Right lobe of liver (tissue), 6 donors: ENCODE measurements around the gene DUSP2. TPM values are rescaled to one million over a fixed set of nuclear protein-coding genes. Genes with fewer than 3 reads are reported as not detected.
"Not testable (repeated sequence)": the region's sequence is repeated elsewhere in the genome, so short reads cannot be mapped to it uniquely, and the experiment has no call there.

Source experiments
- ATAC-seq, 4 donors: fragments of 200-7000 bp; cut with Tn5 transposase; one replicate each; pipeline ENCODE4 v1.9.1; 2020; ENCODE audit warnings: mild to moderate bottlenecking in 4 of 4, moderate library complexity in 4 of 4
- DNase-seq, 3 donors: peaks; one replicate each; pipeline ENCODE4 v3.0.0-alpha.2; 2020
- H3K27ac ChIP-seq, 3 donors: fragments of 200-600 bp; one replicate each; pipeline ENCODE4 v1.8.0; 2022
- H3K27me3 ChIP-seq, 2 donors: fragments of 200-600 bp; one replicate each; pipeline ENCODE4 v1.8.0; 2022
- H3K36me3 ChIP-seq, 4 donors: fragments of 200-600 bp; sonication (generic) in 1 of 4; one replicate each; pipeline versions ENCODE4 v1.5.1 to v1.8.0; 2017 to 2022; ENCODE audit warnings: control low read depth in 1 of 4
- H3K4me1 ChIP-seq, 4 donors: fragments of 200-600 bp; sonication (generic) in 1 of 4; one replicate each; pipeline versions ENCODE4 v1.5.1 to v1.8.0; 2017 to 2022; ENCODE audit warnings: control low read depth in 1 of 4
- H3K4me3 ChIP-seq, 3 donors: fragments of 200-600 bp; one replicate each; pipeline ENCODE4 v1.8.0; 2022
- H3K9me3 ChIP-seq, 4 donors: fragments of 200-600 bp; sonication (generic) in 1 of 4; one replicate each; pipeline versions ENCODE4 v1.5.1 to v1.8.0; 2017 to 2022; ENCODE audit warnings: control low read depth in 1 of 4
- CTCF ChIP-seq, 4 donors: fragments of 200-600 bp in 3 of 4; fragments of 450-650 bp in 1 of 4; IDR thresholded peaks; one replicate each; pipeline versions ENCODE4 v1.5.1 to v1.8.0; 2016 to 2022; ENCODE audit warnings: antibody characterized with exemption in 4 of 4, mild to moderate bottlenecking in 2 of 4
- POLR2A ChIP-seq: fragments of 450-650 bp; IDR thresholded peaks from one replicate; pipeline ENCODE4 v1.6.1; 2017; ENCODE audit warnings: antibody characterized with exemption, mild to moderate bottlenecking
- WGBS: methylation state at CpG from one replicate; pipeline ENCODE4 v1.1.6; 2018; ENCODE audit warnings: low coverage, low lambda C conversion rate; ENCODE audit not compliant: insufficient coverage; ENCODE audit errors: missing lambda C conversion rate; 5-methylcytosine and 5-hydroxymethylcytosine counted together
- intact Hi-C, 2 donors: fragments of 100-400 bp; cut with DNase I; formaldehyde crosslinking; loops; one replicate each; pipeline versions ENCODE4 v1.11.2 to v1.14.1; 2022
- total RNA-seq, 6 experiments: library from RNA; depleted of rRNA in 2 of 6; stranded (reverse); fragments of >200 nt in 2 of 6; fragmentation: NEBNext Ultra II Directional in 3 of 6; extraction: Animal tissue kit (Norgen Biotek cat#: 25700) in 3 of 6; gene quantifications; one replicate each; pipeline versions ENCODE4 v1.1.0 to v1.2.4, GENCODE V29; 2016 to 2023
- donor health status: DM: no; HTN: yes; CAD: no.
- donor health status: DM: no; HTN: no; CAD: no.
- donor health status: DM: no; HTN: no; CAD: no.
- donor health status: DM: no; HTN: yes; CAD: no.
- donor health status: DM: no; HTN: yes; CAD: no.

The DUSP2 gene
- total RNA-seq, 6 experiments from 2014 or later = 0.44 to 2.5 (median 1.2) TPM

- TF ChIP-seq CTCF (IDR thresholded peaks at IDR 0.05) (no peak), POLR2A (no peak)
- DNase-seq (peak in 2 of 3 donors; percentile 22 to 51), ATAC-seq (no peak)
- intact Hi-C loops = no loop called here
- Histone ChIP-seq H3K4me3 (peak overlapping the region in 1 of 3 donors; percentile 65), H3K36me3 (no peaks in the 10 kb centered on the region), H3K27me3 (no peaks in the 10 kb centered on the region), H3K4me1 (no peaks in the 10 kb centered on the region), H3K9me3 (no peaks in the 10 kb centered on the region), H3K27ac (no peak overlapping the region)
- 86% methylated on average over 4 of the region's 23 CpGs for WGBS
Observed at GRCh38 chr2:96143848-96144480, 1.3 kb downstream of the DUSP2 start.

- peak in 1 of 3 donors; percentile 28 for DNase-seq
- H3K27me3 ChIP-seq = no peaks in the 10 kb centered on the region
- H3K27ac ChIP-seq = no peak overlapping the region
- 70% methylated on average over 3 of the region's 10 CpGs for WGBS
- H3K36me3 ChIP-seq = no peaks in the 10 kb centered on the region
- no peaks in the 10 kb centered on the region for H3K4me1 ChIP-seq
- intact Hi-C loops = no loop called here
- H3K9me3 ChIP-seq = no peaks in the 10 kb centered on the region
- TF ChIP-seq CTCF (IDR thresholded peaks at IDR 0.05) = no peak
- no peak for TF ChIP-seq POLR2A
- H3K4me3 ChIP-seq = no peak overlapping the region
- ATAC-seq = no peak
Observed at GRCh38 chr2:96143231-96143847, 1.9 kb downstream of the DUSP2 start.

- Histone ChIP-seq H3K4me3 (no peak overlapping the region), H3K27me3 (no peaks in the 10 kb centered on the region), H3K4me1 (no peaks in the 10 kb centered on the region), H3K36me3 (no peaks in the 10 kb centered on the region), H3K27ac (no peak overlapping the region), H3K9me3 (no peaks in the 10 kb centered on the region)
- WGBS = 80% methylated on average over 5 of the region's 26 CpGs
- DNase-seq (peak in 2 of 3 donors; percentile 11 to 47), ATAC-seq (no peak)
- TF ChIP-seq CTCF (IDR thresholded peaks at IDR 0.05) = no peak
- TF ChIP-seq POLR2A = no peak
- intact Hi-C loops = no loop called here
Observed at GRCh38 chr2:96142217-96143113, 2.8 kb downstream of the DUSP2 start.

- DNase-seq, intact Hi-C loops: not testable (repeated sequence)
Observed at GRCh38 chr2:96141624-96141967, 3.6 kb downstream of the DUSP2 start.

More at GRCh38 chr2:96141624-96141967, 3.6 kb downstream of the DUSP2 start:
- not testable (repeated sequence) for H3K27me3 ChIP-seq, H3K27ac ChIP-seq, H3K9me3 ChIP-seq, ATAC-seq, H3K4me3 ChIP-seq, H3K4me1 ChIP-seq, H3K36me3 ChIP-seq
- WGBS = 100% methylated on average over 3 of the region's 5 CpGs
